SJCRH30 (cell line): Measurements from ENCODE around the gene BNIP5. TPM values are rescaled to one million over a fixed set of nuclear protein-coding genes. Genes with fewer than 3 reads are reported as not detected.

Experiments
- DNase-seq, 2 experiments: peaks; one replicate each; pipeline ENCODE4 v3.0.0-alpha.2; 2015 to 2020
- H3K27ac ChIP-seq: fragments of 250-450 bp; sonication (Bioruptor Pico); 2 replicates; pipeline ENCODE4 v1.5.1; 2020; ENCODE audit warnings: mild to moderate bottlenecking, moderate library complexity
- H3K27me3 ChIP-seq: fragments of 250-450 bp; sonication (Bioruptor Pico); 2 replicates; pipeline ENCODE4 v1.5.1; 2020; ENCODE audit warnings: mild to moderate bottlenecking, moderate library complexity
- H3K36me3 ChIP-seq: fragments of 250-450 bp; sonication (Bioruptor Pico); 2 replicates; pipeline ENCODE4 v1.5.1; 2020; ENCODE audit warnings: mild to moderate bottlenecking, moderate library complexity
- H3K4me1 ChIP-seq: fragments of 250-450 bp; sonication (Bioruptor Pico); 2 replicates; pipeline ENCODE4 v1.5.1; 2020; ENCODE audit warnings: mild to moderate bottlenecking, moderate library complexity
- H3K4me3 ChIP-seq: fragments of 250-450 bp; sonication (Bioruptor Pico); 2 replicates; pipeline ENCODE4 v1.5.1; 2020; ENCODE audit warnings: mild to moderate bottlenecking, moderate library complexity
- H3K9me3 ChIP-seq: fragments of 250-450 bp; sonication (Bioruptor Pico); replicated peaks from 2 replicates; pipeline ENCODE4 v1.5.1; 2020; ENCODE audit warnings: mild to moderate bottlenecking, moderate library complexity
- total RNA-seq: library from RNA; depleted of rRNA; stranded (reverse); fragments of >200 nt; shearing (Covaris generic); gene quantifications from 2 replicates; pipeline ENCODE4 v1.2.3, GENCODE V29; 2014

The BNIP5 gene
- total RNA-seq, 1 experiment from 2014 or later, result 0.04 TPM

- no peaks in the 10 kb centered on the region for H3K36me3 ChIP-seq
- H3K27me3 ChIP-seq, result no peaks in the 10 kb centered on the region
- no peak overlapping the region for H3K27ac ChIP-seq
- no peak overlapping the region for H3K4me3 ChIP-seq
- H3K9me3 ChIP-seq, result no peaks in the 10 kb centered on the region
- DNase-seq, result peak; percentile 83 to 84
- H3K4me1 ChIP-seq, result peaks cover 21% of the 10 kb centered on the region
Measured at GRCh38 chr6:36326356-36326995, 10.2 kb downstream of the BNIP5 start.

GRCh38 chr6:36324715-36325114 is 12.0 kb downstream of the BNIP5 start:
- Histone ChIP-seq H3K27ac (no peak overlapping the region), H3K36me3 (no peaks in the 10 kb centered on the region), H3K27me3 (no peaks in the 10 kb centered on the region), H3K4me1 (peaks cover 21% of the 10 kb centered on the region), H3K9me3 (no peaks in the 10 kb centered on the region), H3K4me3 (no peak overlapping the region)
- no peak for DNase-seq

DNA sequence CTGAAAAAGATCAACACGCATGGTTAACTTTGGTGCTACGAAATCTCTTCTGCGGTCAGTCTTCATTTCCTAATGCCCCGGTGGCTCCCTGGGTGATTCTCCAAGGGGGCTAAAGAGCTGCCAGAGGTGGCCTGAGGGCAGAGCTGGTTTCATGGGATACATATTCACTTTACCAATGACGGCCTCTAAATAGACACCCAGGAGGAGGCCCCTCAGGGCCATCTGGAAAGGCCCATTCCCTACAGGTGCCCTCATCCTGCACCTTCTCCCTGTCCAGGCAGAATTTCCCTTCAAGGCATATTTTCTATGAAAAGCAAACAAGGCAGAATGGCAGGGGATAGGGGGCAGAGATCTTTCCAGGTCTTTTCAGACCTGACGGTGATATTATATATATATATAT is 12.5 kb downstream of the BNIP5 start:
- no peaks in the 10 kb centered on the region for H3K36me3 ChIP-seq
- H3K27ac ChIP-seq, result no peak overlapping the region
- no peak overlapping the region for H3K4me3 ChIP-seq
- no peaks in the 10 kb centered on the region for H3K27me3 ChIP-seq
- no peaks in the 10 kb centered on the region for H3K9me3 ChIP-seq
- H3K4me1 ChIP-seq, result peaks cover 21% of the 10 kb centered on the region
- no peak for DNase-seq

GRCh38 chr6:36323062-36323461 is 13.6 kb downstream of the BNIP5 start:
- Histone ChIP-seq H3K9me3 (no peaks in the 10 kb centered on the region), H3K27ac (no peak overlapping the region), H3K4me1 (peaks cover 21% of the 10 kb centered on the region), H3K4me3 (no peak overlapping the region), H3K27me3 (no peaks in the 10 kb centered on the region), H3K36me3 (no peaks in the 10 kb centered on the region)
- no peak for DNase-seq

GRCh38 chr6:36322591-36322990 is 14.1 kb downstream of the BNIP5 start:
- Histone ChIP-seq H3K27me3 (no peaks in the 10 kb centered on the region), H3K36me3 (no peaks in the 10 kb centered on the region), H3K4me1 (peaks cover 21% of the 10 kb centered on the region), H3K9me3 (no peaks in the 10 kb centered on the region), H3K27ac (no peak overlapping the region), H3K4me3 (no peak overlapping the region)
- no peak for DNase-seq

GRCh38 chr6:36320475-36320874 is 16.2 kb downstream of the BNIP5 start:
- Histone ChIP-seq H3K4me3 (no peak overlapping the region), H3K27ac (no peak overlapping the region), H3K36me3 (no peaks in the 10 kb centered on the region), H3K4me1 (peaks cover under 1% of the 10 kb centered on the region), H3K9me3 (no peaks in the 10 kb centered on the region), H3K27me3 (no peaks in the 10 kb centered on the region)
- no peak for DNase-seq

GRCh38 chr6:36319821-36320220 is 16.9 kb downstream of the BNIP5 start:
- DNase-seq, result no peak
- Histone ChIP-seq H3K27ac (no peak overlapping the region), H3K4me1 (no peaks in the 10 kb centered on the region), H3K9me3 (no peaks in the 10 kb centered on the region), H3K4me3 (no peak overlapping the region), H3K27me3 (no peaks in the 10 kb centered on the region), H3K36me3 (no peaks in the 10 kb centered on the region)

DNA sequence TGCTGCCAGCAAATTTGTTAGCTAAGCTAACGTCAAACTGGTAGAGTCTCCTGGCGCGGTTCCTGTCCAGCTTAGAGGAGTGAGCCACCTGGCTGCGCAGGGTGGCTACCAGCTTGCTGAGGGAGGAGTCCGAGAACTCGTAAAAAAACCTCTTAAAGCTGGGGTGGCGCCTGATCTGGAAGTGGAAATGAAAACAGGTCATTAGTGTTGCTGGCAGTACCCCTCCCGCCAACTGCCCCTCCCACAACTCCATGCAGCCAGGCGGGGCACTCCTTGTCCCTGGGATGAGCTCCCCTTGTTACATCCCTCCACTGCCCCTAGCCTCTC is 17.3 kb downstream of the BNIP5 start:
- H3K36me3 ChIP-seq, result no peaks in the 10 kb centered on the region
- H3K4me1 ChIP-seq, result no peaks in the 10 kb centered on the region
- no peak for DNase-seq
- no peak overlapping the region for H3K27ac ChIP-seq
- no peaks in the 10 kb centered on the region for H3K27me3 ChIP-seq
- no peak overlapping the region for H3K4me3 ChIP-seq
- H3K9me3 ChIP-seq, result no peaks in the 10 kb centered on the region

- Histone ChIP-seq H3K9me3 (no peaks in the 10 kb centered on the region), H3K36me3 (no peaks in the 10 kb centered on the region), H3K27me3 (no peaks in the 10 kb centered on the region), H3K27ac (no peak overlapping the region), H3K4me3 (no peak overlapping the region), H3K4me1 (no peaks in the 10 kb centered on the region)
- no peak for DNase-seq
Measured at GRCh38 chr6:36318690-36319435, 17.8 kb downstream of the BNIP5 start.

DNA sequence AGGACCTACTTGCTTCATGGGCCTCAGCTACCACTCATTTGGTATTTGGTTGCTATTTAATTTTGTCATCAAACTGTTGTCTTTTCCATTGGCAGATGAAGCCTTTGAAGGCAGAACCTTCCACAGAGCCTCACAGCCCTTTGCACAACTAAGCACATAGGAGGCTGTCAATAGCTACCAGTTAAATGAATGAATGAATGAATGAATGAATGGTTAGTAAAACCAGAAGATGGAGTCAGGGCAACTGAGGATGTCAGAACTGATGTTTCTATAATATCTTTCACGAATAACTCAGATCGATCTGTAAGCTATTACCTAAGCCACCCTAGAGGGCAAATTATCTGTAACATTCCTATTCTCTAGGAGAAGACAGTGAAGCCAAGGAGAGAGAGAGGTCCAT is 19.1 kb downstream of the BNIP5 start:
- Histone ChIP-seq H3K4me1 (no peaks in the 10 kb centered on the region), H3K36me3 (no peaks in the 10 kb centered on the region), H3K27me3 (no peaks in the 10 kb centered on the region), H3K9me3 (no peaks in the 10 kb centered on the region), H3K27ac (no peak overlapping the region), H3K4me3 (no peak overlapping the region)
- DNase-seq, result no peak

GRCh38 chr6:36315921-36316320 is 20.8 kb downstream of the BNIP5 start:
- no peaks in the 10 kb centered on the region; the same call in 1 of the 2 replicates for H3K27me3 ChIP-seq
- H3K36me3 ChIP-seq, result no peaks in the 10 kb centered on the region
- no peak overlapping the region for H3K4me3 ChIP-seq
- no peaks in the 10 kb centered on the region for H3K4me1 ChIP-seq
- no peak overlapping the region for H3K27ac ChIP-seq
- no peaks in the 10 kb centered on the region for H3K9me3 ChIP-seq
- DNase-seq, result no peak

DNA sequence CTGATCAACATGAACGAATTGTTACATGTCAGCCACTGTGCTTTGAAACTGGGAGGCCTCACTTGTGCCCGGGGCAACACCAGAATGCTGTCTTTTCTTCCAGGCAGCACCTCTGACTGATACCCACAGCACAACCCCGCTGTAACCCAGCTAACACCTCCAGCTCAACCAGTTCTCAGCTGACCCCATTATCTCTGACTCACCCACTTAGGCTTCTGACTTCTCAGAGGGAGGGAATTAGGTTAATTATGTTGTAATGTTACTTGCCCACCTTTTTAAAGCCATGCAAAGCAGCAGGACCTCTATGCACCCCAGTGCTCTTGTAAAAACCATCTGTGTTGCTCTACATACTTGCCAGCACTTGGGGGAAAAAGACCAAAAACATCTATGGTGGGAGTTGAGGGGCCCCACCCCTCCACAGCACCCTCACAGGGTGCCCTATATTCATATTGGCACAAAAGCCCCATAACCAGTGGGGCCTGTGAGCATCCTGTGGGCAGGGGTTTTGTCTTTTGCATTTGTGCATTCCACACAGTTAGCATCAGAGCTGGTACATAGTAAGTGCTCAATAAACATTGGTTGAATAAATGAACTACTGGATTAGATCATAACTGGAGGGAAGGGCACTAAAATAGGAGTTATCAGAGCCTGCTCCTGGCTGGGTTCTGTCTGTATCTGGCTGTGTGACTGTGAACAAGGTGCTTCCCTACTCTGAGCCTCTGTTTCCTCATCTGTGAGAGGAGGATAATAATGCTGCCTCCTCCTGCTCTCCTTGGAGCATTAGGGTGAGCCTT is 22.3 kb downstream of the BNIP5 start:
- Histone ChIP-seq H3K4me3 (no peak overlapping the region), H3K4me1 (no peaks in the 10 kb centered on the region), H3K36me3 (no peaks in the 10 kb centered on the region), H3K9me3 (no peaks in the 10 kb centered on the region), H3K27me3 (no peaks in the 10 kb centered on the region; the same call in 1 of the 2 replicates), H3K27ac (no peak overlapping the region)
- no peak for DNase-seq

- DNase-seq, result no peak
- H3K36me3 ChIP-seq, result no peaks in the 10 kb centered on the region
- H3K9me3 ChIP-seq, result no peaks in the 10 kb centered on the region
- no peaks in the 10 kb centered on the region for H3K4me1 ChIP-seq
- no peak overlapping the region for H3K4me3 ChIP-seq
- H3K27ac ChIP-seq, result no peak overlapping the region
- H3K27me3 ChIP-seq, result no peaks in the 10 kb centered on the region; the same call in 1 of the 2 replicates
Measured at GRCh38 chr6:36313649-36313936, 23.1 kb downstream of the BNIP5 start.

DNA sequence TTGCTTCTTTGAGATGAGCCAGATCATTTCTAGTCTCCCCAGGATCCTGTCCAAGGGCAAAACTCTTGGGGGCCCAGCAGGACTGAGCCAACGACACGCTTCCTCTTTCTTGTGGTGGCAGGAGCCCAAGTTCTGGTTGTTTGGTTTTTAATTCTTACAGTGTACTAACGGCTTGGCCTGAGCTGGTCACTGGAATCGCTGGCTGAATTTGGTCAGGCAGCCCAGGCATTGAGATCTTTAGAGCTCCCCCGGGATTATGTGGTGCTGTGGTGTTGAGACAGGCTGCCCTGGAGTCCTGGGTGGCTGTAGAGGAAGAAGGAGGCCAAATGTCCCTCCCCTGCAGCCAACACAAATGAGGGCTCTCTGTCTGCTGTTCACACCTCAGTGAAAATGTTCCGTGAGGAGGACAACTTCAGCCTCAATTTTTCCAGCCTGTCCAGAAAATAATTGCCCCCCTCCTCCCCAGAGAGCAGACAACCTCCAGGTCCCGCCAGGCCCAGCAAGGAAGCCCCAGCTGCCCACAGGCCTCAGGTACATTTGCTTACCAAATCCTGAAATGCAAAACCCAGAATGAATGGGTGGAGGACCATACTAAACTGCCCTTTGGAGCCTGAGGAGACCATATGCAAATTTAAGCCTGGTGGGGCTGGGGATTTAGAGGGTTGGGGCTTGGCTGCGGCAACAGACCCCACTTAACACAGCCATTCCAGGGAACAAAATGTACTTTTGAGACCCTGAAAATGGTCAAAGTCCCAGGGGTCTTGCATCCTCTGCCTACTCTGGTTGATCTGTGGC is 23.6 kb downstream of the BNIP5 start:
- no peaks in the 10 kb centered on the region for H3K36me3 ChIP-seq
- no peaks in the 10 kb centered on the region for H3K9me3 ChIP-seq
- no peak for DNase-seq
- H3K4me3 ChIP-seq, result no peak overlapping the region
- H3K27me3 ChIP-seq, result no peaks in the 10 kb centered on the region; the same call in 1 of the 2 replicates
- H3K4me1 ChIP-seq, result no peaks in the 10 kb centered on the region
- H3K27ac ChIP-seq, result no peak overlapping the region

DNA sequence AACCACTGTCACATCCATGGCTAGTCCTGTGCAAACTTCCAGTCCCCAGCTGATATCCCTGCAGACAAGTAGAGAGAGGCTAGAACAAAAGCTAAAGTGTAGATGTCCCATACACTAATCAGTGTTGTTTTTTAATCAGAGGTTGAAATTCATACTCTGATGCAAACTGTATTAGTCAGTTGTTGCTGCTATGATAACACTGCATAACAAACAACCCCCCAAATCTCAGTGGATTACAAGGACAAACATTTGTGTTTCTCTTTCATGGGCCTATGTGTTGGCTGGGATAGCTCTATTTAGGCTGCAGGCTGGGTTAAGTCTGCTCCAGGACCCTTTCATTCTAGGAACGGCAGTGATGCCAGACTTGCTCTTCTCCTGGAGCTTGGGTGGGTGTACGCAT is 26.8 kb downstream of the BNIP5 start:
- Histone ChIP-seq H3K27ac (no peak overlapping the region), H3K4me1 (no peaks in the 10 kb centered on the region), H3K27me3 (no peaks in the 10 kb centered on the region; the same call in 1 of the 2 replicates), H3K4me3 (no peak overlapping the region), H3K36me3 (no peaks in the 10 kb centered on the region), H3K9me3 (no peaks in the 10 kb centered on the region)
- no peak for DNase-seq
